Measurements from ENCODE around the gene CNOT6. TPM values are rescaled to one million over a fixed set of nuclear protein-coding genes. Genes with fewer than 3 reads are reported as not detected.
"Not testable (repeated sequence)": the region's sequence is repeated elsewhere in the genome, so short reads cannot be mapped to it uniquely, and the experiment has no call there.

The CNOT6 gene
- total RNA-seq, 2 donors from 2014 or later, result 23.9 to 38.7 TPM

DNA sequence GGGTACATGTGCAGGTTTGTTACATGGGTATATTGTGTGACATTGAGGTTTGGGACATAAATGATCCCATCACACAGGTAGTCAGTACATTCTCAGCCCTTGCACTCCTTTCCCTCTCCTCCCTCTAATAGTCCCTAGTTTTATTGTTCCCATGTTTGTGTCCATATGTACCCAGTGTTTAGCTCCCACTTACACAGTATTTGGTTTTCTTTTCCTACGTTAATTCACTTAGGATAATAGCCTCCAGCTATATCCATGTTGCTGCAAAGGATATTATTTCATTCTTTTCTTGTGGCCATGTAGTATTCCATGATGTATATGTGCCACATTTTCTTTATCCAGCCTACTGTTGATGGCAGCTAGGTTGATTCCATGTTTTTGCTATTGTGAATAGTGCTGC, 27.4 kb downstream of the CNOT6 start:
- Mint-ChIP-seq H3K4me3 (no peak overlapping the region), H3K27me3 (no peaks in the 10 kb centered on the region), H3K27ac (no peak overlapping the region), H3K9me3 (no peaks in the 10 kb centered on the region), H3K4me1 (peaks cover 35% of the 10 kb centered on the region), H3K36me3 (ENCODE audit: low read depth) (peaks cover 14% of the 10 kb centered on the region)
- ATAC-seq (replicated peaks), result no peak

DNA sequence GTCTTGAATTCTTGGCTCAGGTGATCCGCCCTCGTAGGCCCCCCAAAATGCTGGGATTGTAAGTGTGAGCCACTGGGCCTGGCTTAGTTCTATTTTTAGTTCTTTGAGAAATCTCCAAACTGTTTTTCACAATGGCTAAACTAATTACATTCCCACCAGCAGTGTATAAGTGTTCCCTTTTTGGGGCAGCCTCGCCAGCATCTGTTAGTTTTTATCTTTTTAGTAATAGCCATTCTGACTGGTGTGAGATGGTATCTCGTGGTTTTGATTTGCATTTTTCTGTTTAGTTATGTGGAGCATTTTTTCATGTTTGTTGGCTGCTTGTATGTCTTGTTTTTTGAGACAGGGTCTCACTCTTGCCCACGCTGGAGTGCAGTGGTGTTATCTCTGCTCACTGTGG, 28.2 kb downstream of the CNOT6 start:
- no peak for ATAC-seq (replicated peaks)
- Mint-ChIP-seq H3K27me3 (no peaks in the 10 kb centered on the region), H3K27ac (peak overlapping the region; percentile 70), H3K36me3 (ENCODE audit: low read depth) (peaks cover 12% of the 10 kb centered on the region), H3K9me3 (no peaks in the 10 kb centered on the region), H3K4me1 (peaks cover 36% of the 10 kb centered on the region), H3K4me3 (no peak overlapping the region)

DNA sequence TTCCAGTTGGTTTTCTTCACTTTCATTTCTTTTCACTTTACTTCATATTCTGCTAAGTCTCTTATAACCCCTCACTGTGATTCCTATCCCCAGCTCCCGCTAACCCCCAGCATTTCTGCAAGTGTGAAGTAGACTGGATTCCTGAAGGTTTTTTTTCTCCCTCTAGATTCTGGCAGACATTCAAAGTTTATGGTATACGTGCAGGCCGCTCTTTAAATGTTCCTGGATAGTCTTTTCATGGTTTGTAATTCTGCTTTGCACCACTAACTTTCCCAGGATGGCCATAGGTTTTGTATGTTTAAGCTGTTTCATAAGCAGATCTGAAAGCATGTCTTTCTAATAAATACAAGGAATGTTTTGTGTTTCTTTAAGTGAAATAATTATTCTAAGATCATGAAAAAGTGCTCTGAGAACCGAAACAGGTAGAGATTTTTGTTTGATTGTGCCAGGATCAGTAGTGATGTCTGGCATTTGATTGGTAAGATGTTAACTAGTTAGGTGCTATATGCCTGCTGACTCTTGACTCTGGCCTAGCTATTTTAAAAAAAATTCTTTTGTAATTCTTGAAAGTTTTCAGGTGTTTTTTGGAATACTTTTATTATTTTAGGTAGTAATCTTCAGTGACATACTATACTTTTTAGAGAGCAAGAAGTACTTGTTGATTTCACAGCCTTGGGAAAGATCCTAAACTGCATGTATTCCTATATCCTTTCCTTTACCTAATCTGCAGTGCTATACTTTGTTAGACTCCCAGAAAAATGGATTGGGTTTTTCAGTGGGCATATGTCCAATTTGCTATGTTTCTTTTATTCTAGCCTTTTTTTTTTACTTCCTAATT, 29.7 kb downstream of the CNOT6 start:
- Mint-ChIP-seq H3K27me3 (no peaks in the 10 kb centered on the region), H3K27ac (peak overlapping the region; percentile 25), H3K36me3 (ENCODE audit: low read depth) (peaks cover 16% of the 10 kb centered on the region), H3K4me1 (peaks cover 28% of the 10 kb centered on the region), H3K4me3 (no peak overlapping the region), H3K9me3 (no peaks in the 10 kb centered on the region)
- no peak for ATAC-seq (replicated peaks)

DNA sequence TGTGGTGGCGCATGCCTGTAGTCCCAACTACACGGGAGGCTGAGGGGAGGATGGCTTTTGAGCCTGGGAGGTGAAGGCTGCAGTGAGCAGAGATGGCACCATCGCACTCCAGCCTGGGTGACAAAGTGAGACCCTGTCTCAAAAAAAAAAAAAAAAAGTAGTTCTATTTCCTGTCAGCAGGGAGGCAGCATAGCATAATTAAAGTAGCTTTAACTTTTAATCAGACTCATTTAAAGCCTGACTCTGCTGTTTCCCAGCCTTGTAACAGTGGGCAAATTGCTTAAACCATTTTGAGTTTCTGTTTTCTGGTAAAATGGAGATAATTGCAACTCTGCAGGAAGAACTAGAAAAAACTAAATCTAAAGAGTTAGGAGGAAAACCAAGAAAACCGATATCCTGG, 31.2 kb downstream of the CNOT6 start:
- ATAC-seq (replicated peaks), result no peak
- Mint-ChIP-seq H3K27me3 (no peaks in the 10 kb centered on the region), H3K4me1 (peaks cover 25% of the 10 kb centered on the region), H3K36me3 (ENCODE audit: low read depth) (peaks cover 27% of the 10 kb centered on the region), H3K9me3 (no peaks in the 10 kb centered on the region), H3K27ac (no peak overlapping the region), H3K4me3 (no peak overlapping the region)

DNA sequence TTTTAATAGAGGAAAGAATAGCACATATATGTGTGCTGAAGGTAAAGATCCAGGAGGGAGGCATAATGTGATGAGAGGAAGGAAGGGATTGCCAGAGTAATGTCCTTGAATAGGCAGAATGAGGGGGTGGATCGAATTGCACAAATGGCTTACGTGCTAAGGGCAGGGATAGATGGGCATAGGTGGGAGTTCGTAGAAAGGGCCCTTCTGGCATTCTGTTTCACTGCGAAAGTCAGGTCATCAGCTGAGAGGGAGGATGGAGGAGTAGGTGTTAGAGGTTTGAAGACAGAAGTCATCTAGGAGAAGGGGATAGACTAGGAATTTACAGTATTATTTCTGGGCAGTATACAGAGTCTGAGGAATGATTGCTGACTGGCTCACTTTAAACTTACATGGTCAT, 32.1 kb downstream of the CNOT6 start:
- Mint-ChIP-seq H3K4me1 (peaks cover 25% of the 10 kb centered on the region), H3K27ac (no peak overlapping the region), H3K9me3 (no peaks in the 10 kb centered on the region), H3K27me3 (no peaks in the 10 kb centered on the region), H3K4me3 (no peak overlapping the region), H3K36me3 (ENCODE audit: low read depth) (peaks cover 28% of the 10 kb centered on the region)
- no peak for ATAC-seq (replicated peaks)

DNA sequence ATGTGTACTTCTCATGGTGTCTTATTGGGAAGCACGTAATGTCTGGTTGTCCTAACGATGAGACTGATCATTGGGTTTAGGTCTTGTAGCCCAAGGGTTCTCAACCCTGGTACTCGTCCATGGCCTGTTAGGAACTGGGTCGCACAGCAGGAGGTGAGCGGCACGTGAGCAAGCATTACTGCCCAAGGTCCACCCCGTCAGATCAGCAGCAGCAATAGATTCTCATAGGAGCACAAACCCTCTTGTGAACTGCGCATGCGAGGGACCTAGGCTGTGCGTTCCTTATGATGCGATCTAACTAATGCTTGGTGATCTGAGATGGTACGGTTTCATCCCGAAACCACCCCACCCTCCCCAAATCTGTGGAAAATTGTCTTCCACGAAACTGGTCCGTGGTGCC, 33.5 kb downstream of the CNOT6 start:
- no peaks in the 10 kb centered on the region for H3K9me3 Mint-ChIP-seq

DNA sequence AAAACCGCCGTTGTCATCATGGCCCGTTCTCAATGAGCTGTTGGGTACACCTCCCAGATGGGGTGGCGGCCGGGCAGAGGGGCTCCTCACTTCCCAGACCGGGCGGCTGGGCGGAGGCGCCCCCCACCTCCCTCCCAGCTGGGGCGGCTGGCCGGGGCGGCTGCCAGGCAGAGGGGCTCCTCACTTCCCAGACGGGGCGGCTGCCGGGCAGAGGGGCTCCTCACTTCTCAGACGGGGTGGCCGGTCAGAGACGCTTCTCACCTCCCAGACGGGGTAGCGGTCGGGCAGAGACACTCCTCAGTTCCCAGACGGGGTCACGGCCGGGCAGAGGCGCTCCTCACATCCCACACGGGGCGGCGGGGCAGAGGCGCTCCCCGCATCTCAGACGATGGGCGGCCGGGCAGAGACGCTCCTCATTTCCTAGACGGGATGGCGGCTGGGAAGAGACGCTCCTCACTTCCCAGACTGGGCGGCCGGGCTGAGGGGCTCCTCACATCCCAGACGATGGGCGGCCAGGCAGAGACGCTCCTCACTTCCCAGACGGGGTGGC, 36.9 kb downstream of the CNOT6 start:
- H3K27ac Mint-ChIP-seq; H3K27me3 Mint-ChIP-seq; ATAC-seq (replicated peaks); H3K4me3 Mint-ChIP-seq; H3K9me3 Mint-ChIP-seq: not testable (repeated sequence)
- peaks cover 60% of the 10 kb centered on the region for H3K36me3 Mint-ChIP-seq (ENCODE audit: low read depth)
- peaks cover 17% of the 10 kb centered on the region for H3K4me1 Mint-ChIP-seq

More for the DNA sequence above, 33.5 kb downstream of the CNOT6 start:
- H3K4me3 Mint-ChIP-seq, result no peak overlapping the region
- no peak overlapping the region for H3K27ac Mint-ChIP-seq
- H3K4me1 Mint-ChIP-seq, result peaks cover 25% of the 10 kb centered on the region
- H3K27me3 Mint-ChIP-seq, result no peaks in the 10 kb centered on the region
- peaks cover 41% of the 10 kb centered on the region for H3K36me3 Mint-ChIP-seq (ENCODE audit: low read depth)
- ATAC-seq (replicated peaks), result no peak

DNA sequence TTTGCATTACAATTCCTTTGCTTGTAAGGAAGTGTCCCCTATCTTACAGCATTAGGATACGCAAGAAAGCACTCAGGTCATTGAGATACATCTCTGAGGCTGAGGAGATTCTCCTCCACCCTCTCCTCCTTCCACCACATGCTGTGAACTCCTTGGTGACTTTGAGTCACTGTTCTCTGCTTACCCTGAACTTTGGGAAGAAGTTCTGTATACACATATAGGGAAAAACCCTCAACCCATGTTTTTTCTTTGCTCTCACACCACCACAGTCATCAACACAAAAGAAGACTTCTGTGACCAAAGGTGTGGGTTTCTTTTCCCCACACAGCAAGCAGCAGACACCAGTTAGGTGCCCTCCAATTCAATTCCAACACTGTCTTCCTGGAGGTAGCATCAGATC, 38.1 kb downstream of the CNOT6 start:
- peak; percentile 40 for ATAC-seq (replicated peaks)
- Mint-ChIP-seq H3K4me1 (peaks cover 11% of the 10 kb centered on the region), H3K9me3 (no peaks in the 10 kb centered on the region), H3K27ac (peak overlapping the region; percentile 61), H3K36me3 (ENCODE audit: low read depth) (peaks cover 67% of the 10 kb centered on the region), H3K4me3 (no peak overlapping the region), H3K27me3 (no peaks in the 10 kb centered on the region)

DNA sequence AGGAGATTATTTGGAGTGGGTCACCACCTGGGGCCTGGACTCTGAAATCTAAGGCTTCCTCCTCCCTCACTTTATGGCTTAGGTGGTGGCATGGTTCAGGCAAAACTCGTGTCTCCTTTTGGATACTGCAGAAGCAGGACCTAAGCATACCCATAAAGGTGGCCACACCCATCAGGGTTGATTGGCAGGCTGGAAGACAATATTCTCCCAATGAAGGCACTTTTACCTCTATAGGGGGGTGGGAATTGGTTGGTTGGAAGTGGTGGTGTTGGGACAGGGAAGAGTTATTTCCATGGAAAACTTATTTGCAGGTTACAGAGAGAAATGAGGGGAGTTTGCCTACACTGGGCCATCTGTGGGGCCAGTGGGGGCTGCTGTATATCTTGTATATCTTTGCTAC, 39.7 kb downstream of the CNOT6 start:
- Mint-ChIP-seq H3K36me3 (ENCODE audit: low read depth) (peaks cover 73% of the 10 kb centered on the region), H3K4me1 (peaks cover 11% of the 10 kb centered on the region), H3K27ac (no peak overlapping the region), H3K27me3 (no peaks in the 10 kb centered on the region), H3K4me3 (no peak overlapping the region), H3K9me3 (no peaks in the 10 kb centered on the region)
- ATAC-seq (replicated peaks), result no peak

DNA sequence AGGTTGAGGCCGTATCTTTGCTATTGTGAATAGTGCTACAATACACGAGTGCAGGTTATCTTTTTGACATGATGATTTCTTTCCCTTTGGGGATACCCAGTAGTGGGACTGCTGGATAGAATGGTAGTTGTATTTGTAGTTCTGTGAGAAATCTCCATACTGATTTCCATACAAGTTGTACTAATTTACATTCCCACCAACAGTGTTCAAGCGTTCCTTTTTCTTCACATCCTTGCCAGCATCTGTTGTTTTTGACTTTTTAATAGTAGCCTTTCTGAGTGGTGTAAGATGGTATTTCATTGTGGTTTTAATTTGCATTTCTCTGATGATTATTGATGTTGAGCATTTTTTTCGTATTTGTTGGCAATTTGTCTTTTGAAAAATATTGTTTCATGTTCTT, 41.4 kb downstream of the CNOT6 start:
- Mint-ChIP-seq H3K27ac (no peak overlapping the region), H3K36me3 (ENCODE audit: low read depth) (peaks cover 75% of the 10 kb centered on the region), H3K27me3 (no peaks in the 10 kb centered on the region), H3K4me3 (no peak overlapping the region), H3K4me1 (peaks cover 16% of the 10 kb centered on the region), H3K9me3 (no peaks in the 10 kb centered on the region)
- no peak for ATAC-seq (replicated peaks)

DNA sequence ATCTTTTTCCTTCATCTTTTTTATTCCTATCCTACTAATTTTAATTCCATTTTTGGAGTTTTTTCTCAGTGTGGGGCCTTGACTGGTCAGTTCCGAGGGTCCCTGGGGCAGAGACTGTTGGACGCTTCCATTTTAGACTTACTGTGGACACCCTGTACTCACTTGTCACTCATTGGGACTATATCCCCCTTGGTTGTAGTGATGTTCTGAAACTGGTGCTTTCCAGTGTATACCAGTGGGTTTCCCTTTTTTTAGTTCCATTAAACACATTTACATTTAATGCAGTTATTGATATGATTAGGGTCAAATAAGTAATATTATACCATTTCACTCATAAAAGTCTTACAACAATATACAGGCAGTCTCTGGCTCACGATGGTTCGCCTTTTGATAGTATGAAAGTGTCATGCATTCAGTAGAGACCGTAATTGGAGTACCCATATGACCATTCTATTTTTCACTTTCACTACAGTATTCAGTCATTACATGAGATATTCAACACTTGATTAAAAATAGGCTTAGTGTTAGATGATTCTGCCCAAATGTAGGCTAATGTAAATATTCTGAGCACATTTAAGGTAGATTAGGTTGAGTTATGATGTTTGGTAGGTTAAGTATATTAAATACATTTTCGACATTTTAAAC, 46.0 kb downstream of the CNOT6 start:
- Mint-ChIP-seq H3K27me3 (no peaks in the 10 kb centered on the region), H3K4me1 (peaks cover 11% of the 10 kb centered on the region), H3K4me3 (peak overlapping the region; percentile 29), H3K9me3 (no peaks in the 10 kb centered on the region), H3K27ac (peak overlapping the region; percentile 69), H3K36me3 (ENCODE audit: low read depth) (peaks cover 87% of the 10 kb centered on the region)
- ATAC-seq (replicated peaks), result peak; percentile 91

DNA sequence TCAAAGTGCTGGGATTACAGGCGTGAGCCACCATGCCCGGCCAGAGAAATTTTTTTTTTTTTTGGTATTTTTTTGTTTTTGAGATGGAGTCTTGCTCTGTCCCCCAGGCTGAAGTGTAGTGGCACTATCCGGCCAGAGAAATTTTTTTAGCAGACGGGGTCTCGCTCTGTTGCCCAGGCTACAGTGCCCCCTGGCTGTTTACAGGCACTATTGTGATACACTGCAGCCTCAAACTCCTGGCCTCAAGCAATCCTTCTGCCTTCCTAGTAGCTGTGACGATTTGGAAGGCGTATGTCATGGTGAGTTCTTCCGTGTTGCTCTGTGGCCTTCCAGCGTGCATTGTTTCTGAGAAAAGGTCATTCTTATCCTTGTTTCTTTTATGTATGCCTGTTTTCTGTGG, 47.5 kb downstream of the CNOT6 start:
- Mint-ChIP-seq H3K4me1 (peaks cover 5% of the 10 kb centered on the region), H3K4me3 (no peak overlapping the region), H3K36me3 (ENCODE audit: low read depth) (peaks cover 87% of the 10 kb centered on the region), H3K27me3 (no peaks in the 10 kb centered on the region), H3K27ac (no peak overlapping the region), H3K9me3 (no peaks in the 10 kb centered on the region)
- ATAC-seq (replicated peaks), result no peak

DNA sequence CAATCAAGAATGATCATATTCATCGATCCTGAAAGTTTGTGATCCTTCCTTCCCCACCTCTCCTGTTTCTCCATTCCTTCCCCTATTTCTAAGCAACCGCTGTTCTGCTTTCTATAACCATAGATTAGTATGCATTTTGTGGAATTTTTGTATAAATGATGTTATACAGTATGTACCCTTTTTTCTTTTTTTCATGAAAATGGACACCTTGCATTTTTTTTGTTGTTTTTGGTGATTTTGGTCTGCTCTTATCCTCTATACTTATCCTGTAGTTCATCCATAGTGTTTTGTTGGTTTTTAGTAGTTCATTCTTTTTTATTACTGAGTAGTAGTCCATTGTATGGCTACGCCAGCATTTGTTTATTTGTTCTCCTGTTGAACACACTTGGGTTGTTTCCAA, 51.1 kb downstream of the CNOT6 start:
- no peak overlapping the region for H3K4me3 Mint-ChIP-seq
- H3K9me3 Mint-ChIP-seq, result no peaks in the 10 kb centered on the region
- H3K4me1 Mint-ChIP-seq, result peaks cover 7% of the 10 kb centered on the region
- no peaks in the 10 kb centered on the region for H3K27me3 Mint-ChIP-seq
- peaks cover 80% of the 10 kb centered on the region for H3K36me3 Mint-ChIP-seq (ENCODE audit: low read depth)
- H3K27ac Mint-ChIP-seq, result no peak overlapping the region
- no peak for ATAC-seq (replicated peaks)

DNA sequence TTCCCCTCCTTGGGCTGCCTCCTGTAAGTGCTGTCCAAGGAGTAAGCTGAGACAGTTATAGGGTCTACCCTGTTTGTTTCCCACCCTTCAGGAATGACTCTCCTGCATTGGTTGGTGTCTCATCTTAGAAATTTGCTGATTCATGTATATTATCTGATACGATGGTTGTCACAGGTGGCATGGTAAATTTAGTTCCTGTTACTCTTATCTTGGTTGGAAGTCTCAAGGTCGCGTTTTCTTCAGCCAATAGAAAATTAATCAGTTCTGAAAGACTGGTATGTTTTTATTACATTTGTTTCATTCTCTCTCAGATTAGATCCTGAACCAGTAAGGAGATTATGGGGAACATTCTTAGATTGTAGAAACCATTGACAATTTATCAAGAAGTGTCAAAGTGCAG, 54.4 kb downstream of the CNOT6 start:
- Mint-ChIP-seq H3K27ac (peak overlapping the region; percentile 48), H3K4me1 (peaks cover 7% of the 10 kb centered on the region), H3K27me3 (no peaks in the 10 kb centered on the region), H3K9me3 (no peaks in the 10 kb centered on the region), H3K36me3 (ENCODE audit: low read depth) (peaks cover 86% of the 10 kb centered on the region), H3K4me3 (no peak overlapping the region)
- no peak for ATAC-seq (replicated peaks)

DNA sequence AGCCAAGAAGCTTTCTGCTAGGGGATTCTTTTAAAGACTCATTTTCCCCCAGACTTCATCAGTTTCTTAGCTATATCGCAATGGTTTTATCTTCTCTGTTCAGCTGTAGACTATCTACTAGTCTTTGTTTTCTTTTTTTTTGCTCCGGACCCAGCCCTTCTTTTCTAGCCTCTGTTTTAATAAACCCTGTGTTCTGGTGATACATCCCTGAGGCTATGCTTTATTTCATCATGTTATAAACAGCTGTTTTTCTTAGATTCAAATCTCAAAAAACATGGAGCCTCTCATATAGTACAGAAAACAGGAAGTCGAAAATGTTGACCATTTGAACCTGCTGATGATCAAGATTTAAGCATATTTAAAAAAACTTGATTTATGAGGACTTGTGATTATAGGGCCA, 59.4 kb downstream of the CNOT6 start:
- Mint-ChIP-seq H3K27ac (no peak overlapping the region), H3K36me3 (ENCODE audit: low read depth) (peaks cover 97% of the 10 kb centered on the region), H3K4me1 (peaks cover 12% of the 10 kb centered on the region), H3K4me3 (no peak overlapping the region), H3K27me3 (no peaks in the 10 kb centered on the region), H3K9me3 (no peaks in the 10 kb centered on the region)
- no peak for ATAC-seq (replicated peaks)
